IPS-NIHi7 (cell line): ENCODE data around the gene USP16.

ENCODE experiments used
- DNase-seq: peaks from one replicate; pipeline ENCODE4 v3.0.0; 2012; ENCODE audit warnings: mixed read lengths; ENCODE audit errors: extremely low spot score

USP16 gene

DNA sequence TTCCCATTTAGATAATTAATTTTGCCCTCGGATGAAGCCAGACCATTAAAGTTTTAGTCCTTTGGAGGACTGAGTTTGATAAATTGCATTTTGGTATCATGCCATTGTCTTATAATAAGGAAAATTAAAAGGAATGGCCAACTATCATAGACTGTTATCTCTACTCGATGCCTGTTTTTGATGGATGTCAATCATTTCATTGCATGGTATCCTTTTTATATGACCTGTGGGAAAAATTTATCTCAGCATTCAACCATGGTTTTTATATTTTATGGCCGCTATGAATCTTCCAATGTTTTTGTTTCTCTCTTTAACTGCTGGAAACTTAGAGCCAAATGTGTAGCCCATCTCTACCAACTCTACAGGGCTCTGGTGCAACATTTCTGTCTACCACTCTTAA, 58.8 kb downstream of the USP16 start:
- no peak for DNase-seq

DNA sequence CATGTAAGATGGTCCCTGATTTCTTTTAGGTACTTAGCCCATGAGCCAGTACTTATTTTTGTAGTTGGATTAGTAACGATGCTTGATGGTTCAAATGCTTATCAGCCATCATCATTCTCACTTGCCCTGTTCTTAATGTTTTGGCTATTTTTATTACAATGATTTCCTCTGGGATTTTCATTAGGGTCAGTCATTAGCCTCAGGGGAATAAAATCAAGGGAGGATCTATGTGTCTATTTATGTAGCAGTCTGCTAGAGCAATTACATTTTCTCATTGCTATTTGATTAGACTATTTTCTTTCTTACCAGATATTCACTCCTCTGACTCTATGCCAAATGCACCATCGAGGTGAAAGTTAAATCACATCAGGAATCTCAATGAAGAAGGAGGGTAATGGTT, 59.9 kb downstream of the USP16 start:
- no peak for DNase-seq

DNA sequence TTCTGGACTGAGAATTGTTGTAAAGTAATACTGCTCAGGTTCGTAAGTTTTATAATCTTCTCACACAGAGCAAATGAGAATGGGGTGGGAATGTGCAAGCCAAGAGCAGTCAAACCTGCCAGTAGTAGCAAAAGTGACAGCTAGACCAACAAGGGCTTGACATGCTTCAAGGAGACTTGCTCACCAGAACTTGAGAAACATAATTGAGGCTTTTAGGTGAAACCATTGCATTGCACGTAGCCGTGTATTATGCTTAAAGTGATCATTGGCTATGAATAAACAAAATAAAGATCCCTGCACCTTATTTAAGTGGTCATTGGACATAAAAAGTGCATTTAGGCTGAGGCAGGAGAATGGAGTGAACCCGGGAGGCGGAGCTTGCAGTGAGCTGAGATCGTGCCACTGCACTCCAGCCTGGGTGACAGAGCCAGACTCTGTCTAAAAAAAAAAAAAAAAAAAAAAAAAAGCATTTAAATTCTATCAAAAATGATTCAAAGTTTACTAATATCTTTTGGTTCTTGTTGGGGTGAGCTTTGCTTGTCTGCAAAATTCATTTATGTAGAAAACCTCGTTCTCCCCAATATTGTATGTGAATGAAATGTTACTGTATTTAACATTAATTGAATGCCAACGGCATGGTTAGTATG, 60.8 kb downstream of the USP16 start:
- no peak for DNase-seq

DNA sequence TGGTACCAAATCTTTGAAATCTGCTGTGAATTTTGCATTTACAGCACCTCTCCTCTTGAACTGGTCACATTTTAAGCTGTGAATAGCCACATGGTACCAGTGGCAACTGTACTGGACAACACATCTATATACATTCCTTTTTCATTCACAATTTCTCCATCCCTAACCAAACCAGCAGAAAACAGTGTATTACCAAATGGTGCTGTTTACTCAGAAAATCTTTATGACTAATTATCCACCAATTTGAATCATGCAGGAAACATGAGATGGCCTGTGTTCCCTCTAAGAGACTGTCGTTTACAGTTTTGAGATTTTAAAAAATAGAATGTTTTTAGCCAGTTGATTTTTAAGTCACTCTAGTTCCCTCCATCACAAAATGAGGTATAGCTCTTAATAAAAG, 66.6 kb downstream of the USP16 start:
- no peak for DNase-seq

DNA sequence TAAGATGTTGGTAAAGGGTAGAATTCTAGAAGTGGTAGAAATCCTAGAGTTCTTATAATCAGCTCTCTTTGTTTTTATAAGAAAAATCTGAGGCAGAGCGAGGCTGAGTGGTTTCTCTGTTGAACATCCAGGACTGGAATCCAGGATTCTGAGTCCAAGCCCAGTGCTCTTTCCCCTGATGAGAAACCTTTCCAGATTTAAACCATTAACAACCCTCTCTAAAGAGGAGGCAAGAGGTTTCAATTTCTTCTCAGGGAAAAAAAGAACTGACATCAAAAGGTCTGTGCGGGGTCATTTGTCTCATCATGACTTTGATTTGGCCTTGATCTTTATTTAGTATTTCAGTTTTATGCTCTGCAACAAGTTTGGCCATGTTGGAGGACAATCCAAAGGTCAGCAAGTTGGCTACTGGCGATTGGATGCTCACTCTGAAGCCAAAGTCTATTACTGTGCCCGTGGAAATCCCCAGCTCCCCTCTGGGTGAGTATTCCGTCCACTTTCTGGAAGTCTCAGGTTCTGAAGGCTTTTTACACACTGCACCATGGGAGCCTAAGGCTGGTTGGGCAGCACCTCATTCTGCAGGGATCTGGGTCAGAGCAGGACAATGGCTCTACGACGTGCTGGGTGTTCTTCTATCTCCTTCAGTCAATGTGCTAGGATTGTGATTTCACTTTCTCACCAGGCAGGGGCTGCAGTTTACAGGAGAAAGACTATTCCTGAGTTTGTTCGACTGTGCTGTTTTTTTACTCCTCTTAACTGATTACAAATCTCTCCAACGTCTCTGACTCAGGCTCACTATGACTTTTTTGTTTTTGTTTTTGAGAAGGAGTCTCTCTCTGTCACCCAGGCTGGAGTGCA, 67.9 kb downstream of the USP16 start:
- DNase-seq: no peak

DNA sequence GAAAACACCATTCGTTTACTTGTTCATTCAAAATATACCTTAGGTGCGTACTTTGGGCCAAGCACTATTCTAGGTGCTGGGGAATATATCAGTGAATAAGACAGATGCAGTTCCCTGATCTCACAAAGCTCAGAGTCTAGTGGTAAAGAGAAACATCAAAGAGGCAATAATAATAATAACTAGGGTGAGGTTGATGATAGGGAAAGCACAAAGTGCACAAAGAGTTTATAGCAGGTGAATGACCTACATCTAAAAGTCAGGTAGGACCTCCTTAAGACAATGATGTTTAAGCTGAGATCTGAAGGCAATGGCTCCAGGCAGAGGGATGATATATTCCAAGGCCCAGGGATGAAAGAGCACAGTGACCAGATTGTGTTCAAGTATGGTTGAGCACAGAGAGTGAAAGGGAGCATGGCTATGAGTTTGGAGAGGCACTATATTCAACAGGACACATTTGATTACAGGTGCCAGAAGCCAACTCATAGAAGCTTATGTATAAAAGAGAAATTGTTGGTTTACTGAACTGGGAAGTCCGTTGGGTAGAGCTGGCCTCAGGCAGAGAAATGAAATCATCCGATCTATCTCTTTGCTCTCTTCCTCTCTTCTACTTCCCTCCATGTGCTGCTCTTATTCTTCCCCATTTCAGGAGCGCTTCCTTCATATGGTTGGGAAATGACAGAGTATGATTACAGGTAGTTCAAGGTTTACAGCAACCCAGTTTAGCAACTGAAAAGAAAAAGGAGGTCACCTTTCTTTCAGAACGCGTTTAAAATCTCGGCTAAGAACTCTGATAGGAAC, 71.9 kb downstream of the USP16 start:
- DNase-seq: no peak

DNA sequence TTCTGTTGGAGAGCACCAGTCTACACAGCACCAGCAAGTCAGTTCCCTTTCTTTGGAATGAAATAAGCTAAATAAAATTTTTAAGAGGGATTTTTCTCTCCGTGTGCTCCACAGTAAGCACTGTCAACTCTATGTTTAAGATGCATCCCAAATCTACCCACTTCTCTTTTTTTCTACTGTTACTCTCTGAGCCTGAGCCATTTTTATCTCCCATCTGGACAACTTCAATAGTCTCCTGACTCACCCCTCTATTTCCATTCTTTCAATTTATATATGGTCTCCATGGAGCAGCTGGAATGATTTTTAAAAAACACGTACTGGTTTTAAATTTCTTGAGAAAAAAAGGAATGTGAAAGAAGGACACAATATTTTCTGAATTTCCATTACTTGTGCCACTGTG, 73.7 kb downstream of the USP16 start:
- DNase-seq: no peak

DNA sequence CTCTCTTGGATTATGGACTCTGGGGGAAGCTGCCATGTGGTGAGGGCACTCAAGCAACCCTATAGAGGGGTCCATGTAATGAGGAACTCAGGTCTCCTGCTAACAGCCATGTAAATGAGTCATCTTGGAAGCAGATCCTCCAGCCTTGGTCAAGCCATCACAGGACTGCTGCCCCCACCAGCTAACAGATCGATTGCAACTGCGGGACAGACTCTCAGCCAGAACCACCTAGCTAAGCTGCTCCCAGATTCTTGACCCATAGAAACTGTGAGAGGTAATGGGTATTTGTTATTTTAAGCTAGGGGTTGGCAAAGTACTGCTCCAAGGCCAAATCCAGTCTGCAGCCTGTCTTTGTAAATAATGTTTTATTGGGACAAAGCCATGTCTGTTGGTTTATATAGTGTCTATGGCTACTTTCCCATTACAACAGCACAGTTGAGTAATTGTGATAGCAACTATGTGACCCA, 78.4 kb downstream of the USP16 start:
- DNase-seq: no peak
